CD4-positive, alpha-beta T cell treated with Interferon gamma for 1 hour (primary cell): ENCODE data around the gene DENND1A.

Source experiments
- DNase-seq: peaks from one replicate; pipeline ENCODE4 v3.0.0-alpha.2; 2020

The DENND1A gene

DNA sequence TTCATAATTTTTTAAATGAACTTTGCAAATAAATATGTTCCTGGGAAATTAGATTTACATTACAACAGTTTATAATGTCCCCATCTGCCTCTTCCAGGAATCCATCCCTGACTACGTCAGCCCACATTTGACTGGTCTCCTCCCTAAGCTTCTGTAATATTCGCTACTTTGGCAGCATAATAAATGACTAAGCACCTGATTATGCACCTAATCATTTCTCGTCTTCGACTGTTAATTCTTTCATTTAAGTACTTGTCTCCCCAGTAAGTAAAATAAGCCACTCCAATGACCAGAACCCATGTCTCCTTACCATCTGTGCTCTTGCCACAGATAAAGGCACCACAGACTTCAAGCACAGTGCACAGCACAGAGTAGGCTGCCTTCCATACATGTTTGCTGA, 122.7 kb downstream of the DENND1A start:
- DNase-seq: no peak

DNA sequence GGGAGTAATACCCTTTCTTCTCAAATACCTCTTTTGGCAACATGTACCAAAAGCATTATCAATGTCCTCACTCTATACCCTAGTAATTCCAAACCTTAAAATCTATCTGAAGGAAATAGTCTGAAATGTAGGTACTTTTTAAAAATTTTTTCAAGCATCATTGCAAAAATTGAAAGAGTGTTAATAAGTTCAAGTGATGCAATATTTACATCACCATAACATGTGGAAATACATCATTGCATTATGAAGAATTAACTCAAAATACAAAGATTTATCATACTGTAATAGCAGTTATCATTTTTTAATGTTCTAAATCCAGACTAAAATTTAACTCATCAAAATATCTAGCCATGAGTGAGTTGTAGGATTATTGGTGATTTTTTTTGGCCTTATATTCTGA, 123.1 kb downstream of the DENND1A start:
- DNase-seq: no peak

DNA sequence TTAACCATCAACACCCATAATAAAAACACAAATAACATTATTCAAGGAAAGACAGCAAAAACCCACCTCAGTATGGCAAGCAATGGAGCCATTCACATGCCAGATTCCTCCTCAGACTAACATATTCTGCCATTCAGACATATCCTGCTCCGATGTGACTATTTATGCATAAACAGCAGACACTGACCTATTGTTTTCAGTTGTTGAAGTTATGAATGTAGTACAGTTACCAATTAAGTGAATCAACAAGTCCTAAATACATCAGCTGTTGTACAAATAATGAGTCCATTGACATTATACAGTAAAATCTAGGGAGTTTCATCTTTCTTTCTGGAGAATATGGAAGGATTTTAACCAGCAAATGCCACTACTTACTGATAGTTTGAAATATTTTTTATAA, 131.7 kb downstream of the DENND1A start:
- DNase-seq: no peak

DNA sequence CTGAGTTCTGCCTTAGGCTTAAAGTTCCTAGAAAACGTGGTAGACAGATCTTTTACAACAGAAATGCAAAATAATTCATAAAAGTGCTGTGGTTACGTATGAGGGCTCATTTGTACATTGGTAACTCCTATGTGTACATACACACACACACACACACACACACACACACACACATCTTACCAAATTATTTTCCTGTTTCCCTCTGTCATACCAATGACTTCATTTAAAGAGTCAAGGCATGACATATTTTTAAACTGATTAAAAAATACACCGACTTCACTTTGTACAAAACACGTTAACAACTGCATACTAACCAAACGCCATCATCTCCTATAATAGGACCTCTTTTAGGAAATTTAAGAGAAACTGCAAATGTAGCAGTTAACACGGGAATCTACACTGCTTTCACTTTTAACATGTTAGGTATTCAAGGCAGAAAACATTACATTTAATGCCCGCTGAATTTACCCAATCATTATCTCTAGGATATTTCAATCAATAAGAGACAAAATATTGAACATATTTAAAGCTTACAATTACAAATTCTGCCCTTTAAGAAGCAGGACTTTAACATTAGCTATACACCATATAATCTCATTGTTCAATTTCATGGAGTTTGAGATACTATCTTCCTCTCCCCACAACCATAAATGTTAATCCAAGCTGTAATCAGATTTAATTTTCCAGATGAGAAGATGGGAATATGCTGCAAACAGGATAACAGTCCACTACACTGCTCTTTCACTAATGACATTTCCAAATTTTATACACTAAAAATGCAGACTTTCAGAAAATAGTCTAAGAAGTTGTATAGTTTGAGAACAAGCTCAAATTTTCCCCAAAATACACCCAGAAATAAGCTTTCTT, 133.1 kb downstream of the DENND1A start:
- no peak for DNase-seq

DNA sequence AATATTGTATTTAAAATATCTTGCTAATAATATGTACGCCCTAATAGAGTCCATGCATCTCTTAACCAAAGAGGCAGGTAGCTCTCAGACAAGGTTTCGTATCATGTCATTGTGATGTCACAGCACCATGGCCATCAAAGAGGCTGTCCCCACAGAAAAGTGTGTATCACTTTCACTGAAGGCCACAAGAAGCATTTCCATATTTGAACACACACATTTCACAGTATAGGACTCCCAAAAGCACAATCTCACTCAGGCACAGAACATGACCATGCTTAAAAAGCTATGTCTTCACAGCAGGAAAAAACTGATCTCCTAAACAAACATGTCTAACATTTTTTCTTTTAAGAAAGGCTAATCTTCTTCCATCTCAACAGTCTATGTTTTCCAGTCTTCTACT, 133.8 kb downstream of the DENND1A start:
- no peak for DNase-seq

DNA sequence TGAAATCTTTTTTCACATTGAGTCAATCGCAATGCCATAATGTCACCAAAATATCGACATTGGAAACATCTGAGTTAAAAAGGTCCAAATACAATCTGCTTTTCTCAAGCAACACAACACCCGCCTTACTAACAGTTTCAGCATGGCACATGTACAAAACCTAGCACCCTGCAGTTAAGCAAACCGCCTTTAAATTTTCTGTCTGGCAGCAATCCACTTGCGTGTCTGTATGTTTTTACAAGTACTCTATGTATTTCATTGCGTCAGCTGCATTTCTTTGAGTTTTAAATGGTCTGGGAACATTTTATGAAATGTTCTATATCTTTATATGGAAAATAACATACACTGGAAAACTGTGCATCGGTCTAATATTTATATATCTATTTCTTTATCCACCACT, 134.6 kb downstream of the DENND1A start:
- DNase-seq: no peak

DNA sequence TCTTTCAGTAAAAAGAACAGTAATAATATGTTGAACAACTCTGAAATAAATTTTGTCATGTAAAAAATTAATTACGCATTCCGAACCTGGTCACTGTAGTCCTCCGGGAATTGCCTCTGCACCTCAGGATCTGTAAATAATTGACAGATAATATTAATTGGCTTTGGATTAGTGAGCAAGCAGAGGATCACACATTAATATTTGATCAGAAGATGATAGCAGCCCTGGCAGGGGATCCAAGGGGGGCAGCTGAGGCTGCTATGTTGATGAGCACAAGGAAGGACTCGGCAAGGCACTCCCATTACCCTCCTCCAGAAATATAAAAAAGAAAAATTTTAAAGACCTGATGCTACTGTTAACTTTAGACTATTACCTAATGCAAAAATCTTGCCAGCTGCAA, 137.4 kb downstream of the DENND1A start:
- DNase-seq: no peak

DNA sequence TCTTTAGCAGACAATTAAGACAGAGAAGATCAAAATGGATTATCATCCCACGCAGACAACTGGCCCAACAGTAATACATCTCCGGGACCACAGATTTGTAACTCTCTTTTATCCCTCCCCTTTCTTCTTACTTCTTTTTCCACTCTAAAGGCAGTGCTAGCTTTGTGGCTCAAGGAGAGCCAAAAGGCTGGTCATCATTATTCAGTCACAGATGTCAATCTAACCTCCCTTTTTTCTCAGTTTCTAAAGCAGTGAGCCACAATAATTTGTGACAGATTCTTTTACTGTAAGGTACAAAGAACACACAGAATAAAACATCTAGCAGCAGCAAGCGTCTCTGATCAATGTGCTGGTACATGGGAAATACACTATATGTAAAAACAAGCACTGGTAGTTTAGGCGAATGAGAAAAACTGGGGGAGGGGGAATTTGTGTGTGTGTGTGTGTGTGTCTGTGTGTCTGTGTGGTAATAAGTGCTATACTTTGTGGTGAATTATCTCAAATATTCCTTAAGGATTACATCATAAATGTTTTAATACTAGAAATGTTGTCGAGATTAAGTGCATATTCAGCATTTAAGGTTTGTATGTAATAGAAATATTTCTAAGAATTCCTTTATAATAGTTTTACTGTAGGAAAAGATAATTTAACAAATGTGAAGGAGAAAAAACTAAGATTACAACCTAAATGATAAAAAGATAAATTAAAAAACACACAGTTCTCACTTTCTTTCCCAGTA, 140.2 kb downstream of the DENND1A start:
- DNase-seq: no peak

DNA sequence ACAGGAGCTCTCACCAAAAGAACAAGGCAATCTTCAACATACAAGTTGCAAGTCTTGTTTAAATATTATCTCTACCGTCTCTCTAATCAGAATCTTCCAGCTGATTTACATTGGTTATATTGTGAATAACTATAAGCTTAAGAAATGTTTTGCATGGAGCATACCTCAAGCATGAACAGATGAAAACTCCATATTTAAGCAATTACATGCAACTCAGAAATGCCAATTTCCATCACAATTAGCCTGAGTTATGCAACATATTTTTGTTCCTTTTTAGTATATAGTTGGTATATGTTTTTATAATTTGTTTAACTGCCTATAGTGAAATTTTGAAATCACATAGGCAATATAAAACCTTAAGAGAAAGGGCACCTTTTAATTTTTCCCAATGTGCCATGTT, 142.5 kb downstream of the DENND1A start:
- no peak for DNase-seq

DNA sequence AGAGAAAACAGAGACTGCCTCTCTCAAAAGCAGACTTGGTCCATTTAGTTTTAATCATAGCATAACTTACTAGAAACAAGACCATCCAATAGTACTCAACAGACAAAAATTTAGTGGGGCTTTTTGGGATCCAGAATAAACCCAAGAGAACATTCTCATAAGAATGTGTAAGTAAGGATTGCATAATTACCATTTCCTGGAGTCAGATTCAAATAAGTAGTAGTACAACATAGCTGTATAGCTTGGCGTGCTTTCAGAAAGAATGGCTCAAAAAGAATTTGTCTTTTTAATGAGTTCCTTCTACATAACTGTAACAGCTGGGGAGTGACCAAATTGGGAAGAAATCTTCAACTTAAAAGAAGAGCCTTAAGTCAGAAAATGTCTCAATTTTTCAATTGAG, 145.4 kb downstream of the DENND1A start:
- DNase-seq: no peak

DNA sequence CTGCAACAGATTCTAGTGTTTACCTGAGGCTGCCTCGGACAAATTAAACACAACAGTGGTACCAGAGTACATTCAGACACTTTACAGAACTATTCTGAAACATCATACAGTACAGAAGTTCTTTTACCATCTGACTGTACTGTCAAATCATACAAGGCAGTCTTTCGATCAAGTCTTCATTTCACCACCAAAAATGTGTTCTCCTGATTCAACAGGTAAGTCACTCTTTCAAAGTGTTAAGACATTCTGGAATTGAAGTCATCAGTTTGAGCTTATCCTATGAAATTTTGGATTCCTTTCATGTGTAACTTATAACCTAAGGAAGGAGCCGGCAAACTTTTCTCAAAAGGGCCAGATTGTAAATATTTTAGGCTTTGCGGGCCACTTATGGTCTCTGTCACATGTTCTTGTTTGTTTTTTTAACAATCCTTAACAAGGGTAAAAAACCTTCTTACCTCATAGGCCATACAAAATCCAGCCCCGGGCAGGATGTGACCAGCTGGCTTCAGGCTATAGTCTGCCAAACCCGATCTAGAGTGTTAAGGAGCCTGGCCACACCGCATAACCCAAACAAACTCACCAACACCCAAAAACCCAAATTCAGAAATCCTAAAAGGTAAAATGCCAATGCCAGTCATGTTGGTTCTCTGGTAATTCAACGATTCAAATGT, 151.6 kb downstream of the DENND1A start:
- no peak for DNase-seq

DNA sequence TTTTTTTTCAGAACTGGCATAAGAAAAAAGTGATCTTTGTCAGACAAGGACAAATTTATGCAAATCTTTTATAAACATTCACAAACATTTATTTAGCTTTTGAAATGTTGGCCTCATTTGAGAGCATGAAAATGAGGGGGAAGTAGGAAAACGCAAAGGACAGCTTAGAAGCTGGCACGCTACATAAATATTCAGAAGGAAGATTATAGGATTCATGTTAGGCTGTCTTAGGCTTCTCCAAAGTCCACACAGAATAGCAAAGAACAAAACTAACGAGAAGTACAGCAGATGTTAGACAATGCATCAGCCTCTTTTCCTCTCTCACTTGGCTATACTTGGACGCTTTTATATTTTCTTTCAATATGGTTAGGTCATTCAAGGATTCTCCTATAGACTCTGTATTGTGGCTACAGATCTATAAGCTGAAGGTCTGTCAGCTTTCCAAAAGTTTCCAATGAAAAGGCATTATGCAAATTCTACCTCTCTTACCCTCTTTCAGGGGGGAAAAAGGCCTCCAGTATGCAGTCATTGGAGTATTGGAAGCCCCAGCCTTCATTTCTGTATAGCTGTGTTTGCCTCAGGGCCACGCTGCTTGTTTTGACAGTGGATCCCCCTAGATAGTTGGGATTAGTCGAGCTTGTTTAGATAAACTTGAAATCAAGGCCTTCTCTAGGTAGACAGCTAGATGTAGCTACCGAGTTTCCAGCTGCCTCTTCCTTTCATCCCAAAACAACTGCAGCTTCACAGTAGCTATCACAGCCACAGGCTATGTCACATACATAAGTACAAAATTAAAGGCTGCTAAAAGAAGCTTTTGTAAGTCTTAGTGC, 153.0 kb downstream of the DENND1A start:
- DNase-seq: no peak

DNA sequence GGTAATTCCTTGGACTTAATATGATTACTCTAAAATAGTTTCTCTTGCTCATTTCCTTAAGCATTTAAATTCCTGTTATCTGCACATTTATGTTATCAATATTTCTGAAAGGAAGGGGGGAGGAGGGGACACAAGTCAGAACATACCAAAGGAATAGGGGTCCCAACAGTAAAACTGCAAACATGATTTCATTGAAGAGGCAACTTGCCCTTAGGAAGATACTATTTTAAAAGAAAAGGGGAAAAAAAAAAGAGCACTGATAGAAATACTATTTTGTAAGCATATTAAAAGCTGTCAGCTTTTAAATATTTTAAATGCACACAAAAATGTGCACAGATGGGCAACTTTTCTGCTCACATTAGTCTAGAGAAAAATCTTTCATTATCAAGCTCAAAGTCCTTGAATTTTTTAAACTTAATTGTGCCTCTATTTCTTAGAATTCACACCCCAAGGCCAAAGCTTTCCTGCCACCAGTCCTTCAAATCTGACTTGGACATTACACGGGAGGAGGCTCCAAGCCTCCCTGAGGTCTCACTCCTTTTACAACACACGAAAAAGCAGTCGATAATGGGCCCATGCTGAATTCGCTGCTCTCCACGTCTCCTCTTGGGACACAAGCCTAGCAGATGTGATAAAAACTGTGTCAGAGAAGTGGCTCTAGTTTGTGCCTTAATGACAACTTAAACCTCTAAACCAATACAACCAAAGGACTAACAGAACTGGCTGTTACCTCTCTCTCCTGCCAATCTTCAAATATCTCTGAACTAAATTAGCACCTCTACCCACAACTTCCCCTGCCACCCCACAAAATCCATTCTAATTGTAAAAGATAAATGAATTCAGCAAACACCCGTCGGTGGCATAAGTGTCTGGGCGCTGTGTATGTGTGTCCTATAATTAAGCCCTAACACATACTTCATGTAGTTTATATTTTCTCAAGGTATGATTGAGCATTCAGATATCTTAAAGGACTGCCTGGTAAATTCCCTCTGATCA, 154.3 kb downstream of the DENND1A start:
- DNase-seq: no peak

DNA sequence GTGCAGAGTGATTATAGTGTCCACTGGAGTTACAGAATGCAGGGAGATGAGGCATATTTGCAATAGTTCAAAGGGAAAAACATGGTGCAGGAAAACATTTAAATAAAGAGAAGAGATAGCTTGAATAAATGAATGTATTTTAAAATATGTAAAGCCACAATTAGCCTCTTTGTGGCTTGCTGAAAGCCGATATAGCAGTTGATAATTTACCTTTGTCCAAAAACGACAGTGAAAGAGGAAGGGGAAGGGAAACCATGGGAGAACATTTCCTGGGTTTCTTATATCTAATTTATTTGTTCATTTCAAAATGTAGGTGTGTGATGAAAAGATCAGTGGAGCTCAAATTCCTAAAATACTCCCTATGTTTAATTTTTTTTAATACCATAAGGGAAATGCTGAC, 156.1 kb downstream of the DENND1A start:
- DNase-seq: no peak

DNA sequence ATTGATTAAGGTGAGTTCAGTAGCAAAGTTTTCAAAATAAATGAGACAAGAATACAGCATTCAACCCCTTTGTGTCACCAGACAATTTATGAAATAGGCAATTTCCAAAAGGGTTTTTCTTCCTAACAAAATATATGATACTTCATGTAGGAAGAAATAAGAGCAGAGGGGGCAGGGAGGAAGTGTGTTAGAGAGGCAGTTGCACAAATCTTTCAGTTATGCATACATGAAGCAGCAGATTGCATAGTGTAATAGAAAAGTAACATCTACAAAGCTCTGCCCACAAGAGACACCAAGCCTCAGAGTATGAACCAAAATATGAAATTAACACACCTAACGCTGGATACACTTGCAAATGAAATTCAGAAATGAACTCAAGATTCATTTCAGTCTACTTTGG, 157.0 kb downstream of the DENND1A start:
- no peak for DNase-seq

DNA sequence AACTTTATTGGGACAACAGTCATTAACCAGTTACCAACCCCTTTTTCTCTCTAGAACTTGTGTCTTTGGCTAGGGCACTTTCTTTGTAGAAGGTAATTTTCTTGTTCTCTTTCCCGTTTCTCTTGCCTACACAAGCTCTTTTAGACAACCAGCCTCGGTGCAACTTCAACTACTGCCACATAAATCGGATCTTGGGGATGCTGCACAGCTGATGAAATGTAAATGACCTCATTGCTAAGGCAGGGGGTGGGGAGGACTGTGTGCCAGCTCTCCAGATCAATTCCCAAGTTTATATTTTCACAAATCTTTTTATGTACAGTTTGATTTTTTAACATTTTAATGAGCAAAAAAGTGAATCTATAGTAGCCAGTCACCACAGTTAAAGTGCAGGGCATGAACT, 157.6 kb downstream of the DENND1A start:
- DNase-seq: no peak

DNA sequence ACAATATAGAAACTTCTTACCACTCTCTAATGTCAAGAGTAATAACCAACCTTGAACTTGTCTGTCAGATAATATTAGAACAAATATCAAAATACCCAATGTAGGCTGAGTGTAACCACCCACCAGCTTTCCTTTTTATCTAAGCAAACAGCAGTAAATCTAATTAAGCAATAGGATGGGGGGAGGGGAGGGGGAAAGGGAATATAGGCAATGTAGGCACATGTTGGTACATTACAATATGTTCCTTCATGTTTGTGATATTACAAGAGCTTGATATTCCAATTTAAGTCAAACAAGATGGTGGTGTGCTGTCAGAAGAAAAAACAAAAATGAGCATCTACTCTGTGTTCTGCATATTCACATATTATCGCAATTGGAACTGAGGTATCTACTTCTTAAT, 158.2 kb downstream of the DENND1A start:
- no peak for DNase-seq

DNA sequence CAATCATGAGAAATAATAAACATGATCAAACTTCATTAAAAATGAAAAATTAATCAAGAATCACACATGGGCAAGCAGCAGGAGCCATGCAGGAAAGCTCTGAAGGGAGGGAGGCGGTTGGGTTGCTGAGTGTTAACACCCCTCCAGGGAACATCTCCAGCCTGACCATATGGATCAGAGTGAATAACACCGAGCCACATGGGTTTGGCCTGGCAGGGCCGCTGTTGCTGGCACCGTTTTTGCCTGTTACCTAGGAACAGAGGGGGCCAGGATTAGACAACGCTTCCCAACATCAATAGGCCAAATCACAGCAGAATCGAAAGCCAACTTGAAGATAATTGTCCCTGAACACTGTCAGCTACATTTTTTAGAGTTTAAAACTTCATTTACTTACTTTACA, 160.2 kb downstream of the DENND1A start:
- no peak for DNase-seq

DNA sequence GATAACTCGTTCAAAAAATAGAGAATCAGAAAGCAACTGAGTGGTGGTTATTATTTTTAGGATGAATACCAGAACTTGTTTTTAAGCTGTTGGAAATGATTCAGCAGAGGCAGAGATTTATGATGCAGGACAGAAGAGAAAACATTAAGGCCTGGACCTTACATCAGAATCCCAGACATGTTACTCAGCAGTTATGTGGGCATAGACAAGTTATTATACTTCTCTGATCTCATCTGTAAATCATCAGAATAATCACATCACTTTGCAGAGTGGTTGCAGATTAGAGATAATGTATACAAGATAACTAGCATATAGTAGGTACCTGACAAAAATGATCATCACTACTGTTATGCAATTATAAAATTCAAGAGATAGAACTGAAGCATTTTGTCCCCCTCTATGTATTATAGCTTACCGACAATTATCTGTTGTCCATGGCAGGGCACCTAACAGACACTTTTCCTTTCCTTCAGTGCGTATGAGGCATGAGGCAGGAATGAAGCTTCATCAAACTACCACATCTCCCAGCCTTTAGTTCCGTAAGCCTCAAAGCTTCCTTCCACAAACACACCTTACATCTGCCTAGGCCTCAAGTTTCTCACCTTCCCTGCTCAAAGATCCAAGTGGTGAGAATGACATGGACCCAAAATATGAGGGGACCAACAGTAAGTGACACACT, 165.9 kb downstream of the DENND1A start:
- no peak for DNase-seq

DNA sequence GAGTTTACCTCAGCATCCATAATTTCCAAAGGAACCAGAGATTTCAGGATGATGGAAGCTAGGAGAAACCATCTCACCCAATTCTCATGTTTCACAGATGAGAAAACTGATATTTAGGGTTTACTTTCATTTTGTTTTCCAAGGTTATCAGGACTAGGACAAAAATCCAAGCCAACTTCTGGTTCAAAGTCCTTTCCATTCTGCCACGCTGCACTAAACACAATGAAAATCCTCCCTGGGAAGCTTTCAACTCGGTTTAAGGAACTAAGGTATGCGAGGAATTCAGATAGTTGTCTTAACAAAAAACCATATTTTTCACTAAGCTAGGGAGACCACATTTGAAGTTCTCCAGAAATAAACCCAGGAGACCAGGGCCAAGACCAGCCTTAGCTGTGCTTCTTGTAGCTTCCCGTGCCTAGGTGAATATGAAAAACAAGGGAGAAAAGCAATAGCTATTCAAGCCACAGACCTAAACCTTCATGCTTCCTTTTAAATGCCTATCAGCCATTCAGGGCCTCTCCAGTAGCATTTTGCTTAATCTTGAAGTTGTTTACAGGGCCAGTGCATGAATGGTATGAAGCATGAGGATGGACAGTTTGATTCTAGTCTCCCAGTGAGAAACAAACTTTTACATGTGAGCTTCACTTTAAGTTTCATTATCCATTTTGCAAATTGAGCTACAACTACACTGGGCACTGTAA, 167.9 kb downstream of the DENND1A start:
- no peak for DNase-seq
